ENCODE data around the gene CDC42EP2.
"Not testable (repeated sequence)": the region's sequence is repeated elsewhere in the genome, so short reads cannot be mapped to it uniquely, and the experiment has no call there.

Gene CDC42EP2

GRCh38 chr11:65317025-65317786 lies 2.5 kb downstream of the CDC42EP2 start:
- in situ Hi-C loops (cut with MboI; ENCODE audit: low sequenced_read_pairs), result no loop called here

- in situ Hi-C loops (cut with MboI; ENCODE audit: low sequenced_read_pairs), result no loop called here
These were observed 5.9 kb downstream of the CDC42EP2 start for GRCh38 chr11:65320386-65321075.

- in situ Hi-C loops (cut with MboI; ENCODE audit: low sequenced_read_pairs), result no loop called here
These were observed 6.4 kb downstream of the CDC42EP2 start for GRCh38 chr11:65321076-65321475.

GRCh38 chr11:65321828-65322485 lies 7.3 kb downstream of the CDC42EP2 start:
- in situ Hi-C loops (cut with MboI; ENCODE audit: low sequenced_read_pairs), result no loop called here

GRCh38 chr11:65323813-65324212 lies 9.1 kb downstream of the CDC42EP2 start:
- in situ Hi-C loops (cut with MboI; ENCODE audit: low sequenced_read_pairs), result no loop called here

- in situ Hi-C loops (cut with MboI; ENCODE audit: low sequenced_read_pairs), result no loop called here
These were observed 10.8 kb downstream of the CDC42EP2 start for GRCh38 chr11:65325435-65325834.

- in situ Hi-C loops (cut with MboI; ENCODE audit: low sequenced_read_pairs), result no loop called here
These were observed 12.4 kb downstream of the CDC42EP2 start for GRCh38 chr11:65327021-65327420.

GRCh38 chr11:65329478-65329877 lies 14.8 kb downstream of the CDC42EP2 start:
- in situ Hi-C loops (cut with MboI; ENCODE audit: low sequenced_read_pairs), result no loop called here

- in situ Hi-C loops (cut with MboI; ENCODE audit: low sequenced_read_pairs), result no loop called here
These were observed 15.3 kb downstream of the CDC42EP2 start for GRCh38 chr11:65329944-65330403.

GRCh38 chr11:65330544-65330943 lies 15.9 kb downstream of the CDC42EP2 start:
- in situ Hi-C loops (cut with MboI; ENCODE audit: low sequenced_read_pairs), result no loop called here

- in situ Hi-C loops (cut with MboI; ENCODE audit: low sequenced_read_pairs), result not testable (repeated sequence)
These were observed 17.9 kb downstream of the CDC42EP2 start for GRCh38 chr11:65332591-65332990.

- in situ Hi-C loops (cut with MboI; ENCODE audit: low sequenced_read_pairs), result no loop called here
These were observed 20.1 kb downstream of the CDC42EP2 start for GRCh38 chr11:65334696-65335295.

- in situ Hi-C loops (cut with MboI; ENCODE audit: low sequenced_read_pairs), result no loop called here
These were observed 24.0 kb downstream of the CDC42EP2 start for GRCh38 chr11:65338676-65339075.

- in situ Hi-C loops (cut with MboI; ENCODE audit: low sequenced_read_pairs), result no loop called here
These were observed 25.6 kb downstream of the CDC42EP2 start for GRCh38 chr11:65340226-65340625.

- in situ Hi-C loops (cut with MboI; ENCODE audit: low sequenced_read_pairs), result no loop called here
These were observed 27.2 kb downstream of the CDC42EP2 start for GRCh38 chr11:65341856-65342255.

- in situ Hi-C loops (cut with MboI; ENCODE audit: low sequenced_read_pairs), result no loop called here
These were observed 36.8 kb downstream of the CDC42EP2 start for GRCh38 chr11:65351511-65351910.

- in situ Hi-C loops (cut with MboI; ENCODE audit: low sequenced_read_pairs), result no loop called here
These were observed 38.1 kb downstream of the CDC42EP2 start for GRCh38 chr11:65352783-65353182.

- in situ Hi-C loops (cut with MboI; ENCODE audit: low sequenced_read_pairs), result no loop called here
These were observed 38.7 kb downstream of the CDC42EP2 start for GRCh38 chr11:65353376-65353775.

GRCh38 chr11:65353900-65354264 lies 39.2 kb downstream of the CDC42EP2 start:
- in situ Hi-C loops (cut with MboI; ENCODE audit: low sequenced_read_pairs), result no loop called here

GRCh38 chr11:65354265-65355012 lies 39.8 kb downstream of the CDC42EP2 start, which contains the start of gene TIGD3:
Gene TIGD3 (plus strand): TSS chr11:65354751. CDS start chr11:65355809, 1,058 bp downstream.
- in situ Hi-C loops (cut with MboI; ENCODE audit: low sequenced_read_pairs), result no loop called here

All from hTERT RPE-1 (cell line).